ENCODE data around the gene EIF2S1.

DNA sequence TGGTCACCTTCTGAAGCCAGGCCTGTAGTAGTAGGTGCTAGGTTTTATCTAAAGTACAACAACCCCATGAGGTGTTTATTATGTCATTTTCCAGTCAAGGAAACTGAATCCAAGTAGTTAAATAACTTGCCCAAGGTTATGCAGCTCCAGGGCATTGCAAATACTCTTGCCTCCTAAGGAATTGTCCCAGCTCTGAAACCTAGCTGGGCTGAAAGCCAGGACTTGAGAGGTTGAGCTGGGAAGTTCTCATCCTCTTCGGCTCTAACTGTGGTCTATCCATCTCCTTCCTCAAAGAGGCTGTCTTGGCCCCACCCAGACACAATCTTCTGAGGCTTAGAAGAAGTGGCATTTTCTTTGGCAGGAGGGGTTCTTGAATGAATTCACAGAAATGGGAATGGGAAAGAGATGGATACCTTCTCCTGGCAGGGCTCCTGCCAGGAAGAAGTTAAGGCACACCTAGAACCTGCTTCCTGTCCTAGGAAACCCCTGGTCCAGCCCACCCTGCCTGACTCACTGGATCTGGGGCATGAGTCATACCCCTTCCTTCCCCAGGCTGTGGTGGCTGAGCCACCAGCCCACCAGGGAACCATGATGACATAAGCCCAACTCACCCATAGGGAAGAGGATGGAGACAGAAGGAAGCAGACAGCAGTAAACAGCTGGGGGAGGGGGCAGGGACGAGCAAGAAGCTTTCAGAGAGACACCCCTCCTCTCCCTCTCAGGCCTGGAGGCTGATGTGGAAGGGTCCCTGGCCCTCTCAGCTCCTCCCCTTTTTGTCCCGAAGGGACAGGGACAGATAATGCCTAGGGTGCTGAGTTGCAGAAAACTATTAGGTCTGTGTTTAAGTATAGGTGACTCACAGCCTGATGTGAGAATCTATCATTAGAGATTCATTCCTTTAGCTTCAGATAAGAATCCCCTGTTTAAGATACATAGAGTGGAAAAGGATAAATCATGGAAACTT lies 54.0 kb downstream of the EIF2S1 start:
- TF ChIP-seq, protein P1, sequence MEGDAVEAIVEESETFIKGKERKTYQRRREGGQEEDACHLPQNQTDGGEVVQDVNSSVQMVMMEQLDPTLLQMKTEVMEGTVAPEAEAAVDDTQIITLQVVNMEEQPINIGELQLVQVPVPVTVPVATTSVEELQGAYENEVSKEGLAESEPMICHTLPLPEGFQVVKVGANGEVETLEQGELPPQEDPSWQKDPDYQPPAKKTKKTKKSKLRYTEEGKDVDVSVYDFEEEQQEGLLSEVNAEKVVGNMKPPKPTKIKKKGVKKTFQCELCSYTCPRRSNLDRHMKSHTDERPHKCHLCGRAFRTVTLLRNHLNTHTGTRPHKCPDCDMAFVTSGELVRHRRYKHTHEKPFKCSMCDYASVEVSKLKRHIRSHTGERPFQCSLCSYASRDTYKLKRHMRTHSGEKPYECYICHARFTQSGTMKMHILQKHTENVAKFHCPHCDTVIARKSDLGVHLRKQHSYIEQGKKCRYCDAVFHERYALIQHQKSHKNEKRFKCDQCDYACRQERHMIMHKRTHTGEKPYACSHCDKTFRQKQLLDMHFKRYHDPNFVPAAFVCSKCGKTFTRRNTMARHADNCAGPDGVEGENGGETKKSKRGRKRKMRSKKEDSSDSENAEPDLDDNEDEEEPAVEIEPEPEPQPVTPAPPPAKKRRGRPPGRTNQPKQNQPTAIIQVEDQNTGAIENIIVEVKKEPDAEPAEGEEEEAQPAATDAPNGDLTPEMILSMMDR (conservative IDR thresholded peaks at IDR 0.05; ENCODE audit: low read depth, low read length), result no peak
- TF ChIP-seq EZH2phosphoT487 (IDR thresholded peaks at IDR 0.05; ENCODE audit: borderline replicate concordance, low read length), result no peak
